GM21390 (cell line): Measurements from ENCODE around the gene MYOM1.
"Not testable (repeated sequence)": the region's sequence is repeated elsewhere in the genome, so short reads cannot be mapped to it uniquely, and the experiment has no call there.

ENCODE experiments used
- ATAC-seq: cut with Tn5 transposase; IDR thresholded peaks from one replicate; pipeline ENCODE4 v1.9.1; 2021; ENCODE audit not compliant: unreplicated experiment

Gene MYOM1

GRCh38 chr18:3221496-3221895, 1.7 kb upstream of the MYOM1 start:
- ATAC-seq = no peak

- not testable (repeated sequence) for ATAC-seq
Observed at GRCh38 chr18:3220868-3221267, 1.1 kb upstream of the MYOM1 start.

DNA sequence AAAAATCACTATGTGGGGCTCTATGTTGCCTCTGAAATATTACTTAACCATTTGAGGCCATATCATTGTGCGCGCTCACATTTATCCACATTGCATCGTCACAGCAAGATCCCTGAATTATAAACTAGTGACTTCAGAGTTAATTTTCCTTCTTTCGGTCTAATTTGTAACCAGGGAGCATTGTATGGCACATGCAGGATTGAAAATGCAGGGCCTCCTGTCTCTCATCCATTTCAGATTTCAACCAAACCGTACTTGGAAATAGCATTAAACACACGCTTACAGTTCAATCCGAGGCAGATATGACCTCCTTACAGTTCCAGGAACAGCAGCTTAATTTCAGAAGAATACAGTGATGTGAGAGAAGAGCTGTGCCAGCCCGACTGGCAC, 532 bp downstream of the MYOM1 start:
- no peak for ATAC-seq

DNA sequence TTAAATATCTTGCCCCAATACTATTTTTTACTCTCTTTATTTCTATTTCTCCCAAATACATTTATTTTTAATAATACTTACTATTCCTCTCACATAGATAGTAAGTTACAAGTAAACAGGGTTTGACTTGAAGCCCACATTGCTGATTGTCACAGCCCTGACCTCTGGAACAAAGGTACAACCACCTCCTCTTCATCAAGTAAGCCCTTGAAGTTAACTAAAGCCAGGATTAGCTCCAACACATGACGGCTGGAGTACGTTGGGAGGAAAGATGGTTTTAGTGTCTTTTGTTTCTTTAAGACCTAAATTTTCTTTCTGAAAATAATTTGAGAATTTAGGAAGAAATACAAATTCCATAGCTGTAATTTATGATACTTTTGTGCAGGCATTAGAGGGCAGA, 949 bp downstream of the MYOM1 start:
- ATAC-seq = no peak

GRCh38 chr18:3217948-3218647, 1.7 kb downstream of the MYOM1 start:
- no peak for ATAC-seq

DNA sequence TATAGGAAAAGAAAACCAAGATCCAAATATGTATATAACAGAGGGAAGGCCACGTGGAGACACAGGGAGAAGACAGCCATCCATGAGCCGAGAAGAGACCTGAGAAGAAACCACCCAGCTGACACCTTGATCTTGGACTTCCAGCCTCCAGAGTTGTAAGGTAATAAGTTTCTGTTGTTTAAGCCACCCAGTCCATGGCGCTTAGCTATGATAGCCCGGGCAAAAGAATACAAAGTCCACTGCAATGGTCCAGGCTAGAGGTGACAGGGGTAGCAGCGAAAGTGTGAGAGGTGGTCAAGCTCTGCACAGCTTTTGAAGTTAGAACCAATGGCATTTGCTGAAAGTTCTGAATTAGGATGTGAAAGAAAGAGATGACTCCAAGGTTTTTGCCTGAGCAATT, 2.8 kb downstream of the MYOM1 start:
- no peak for ATAC-seq

GRCh38 chr18:3214855-3215637, 4.7 kb downstream of the MYOM1 start:
- ATAC-seq = no peak

DNA sequence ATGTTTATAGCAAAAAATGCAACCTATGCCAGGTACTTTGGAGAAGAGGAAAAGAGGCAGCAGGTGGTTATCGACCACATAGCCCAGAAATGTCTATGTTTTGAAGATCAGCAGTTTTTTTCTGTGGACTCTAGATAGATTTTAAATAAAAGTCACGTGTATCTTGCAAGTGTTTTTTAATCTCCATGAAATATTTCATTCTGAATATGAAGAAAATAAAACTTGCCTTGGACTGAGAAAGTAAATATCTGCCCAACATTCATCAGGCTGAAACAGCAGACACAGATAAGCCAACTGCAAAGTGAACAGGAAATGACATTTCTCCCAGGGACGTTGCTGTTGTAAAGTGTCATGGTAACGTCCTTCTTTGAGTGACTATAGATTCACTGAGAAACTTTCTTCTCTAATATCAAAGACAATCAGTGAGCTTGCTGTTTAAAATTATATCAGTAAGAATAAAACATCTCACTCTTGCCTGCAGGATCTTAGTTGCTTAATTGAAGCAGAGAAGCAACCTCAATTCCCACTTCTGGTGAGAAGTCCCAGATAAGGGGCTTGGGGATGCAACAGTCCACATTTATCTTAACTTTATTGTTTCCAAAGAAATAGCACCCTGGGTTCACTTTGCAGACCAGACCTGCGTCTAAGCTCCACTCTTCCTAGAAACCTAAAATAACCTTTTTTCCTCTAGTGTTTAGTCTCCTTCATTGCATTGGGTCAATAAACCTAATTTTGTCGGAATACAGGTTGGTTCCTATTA, 6.3 kb downstream of the MYOM1 start:
- no peak for ATAC-seq

GRCh38 chr18:3212657-3213056, 7.1 kb downstream of the MYOM1 start:
- no peak for ATAC-seq

DNA sequence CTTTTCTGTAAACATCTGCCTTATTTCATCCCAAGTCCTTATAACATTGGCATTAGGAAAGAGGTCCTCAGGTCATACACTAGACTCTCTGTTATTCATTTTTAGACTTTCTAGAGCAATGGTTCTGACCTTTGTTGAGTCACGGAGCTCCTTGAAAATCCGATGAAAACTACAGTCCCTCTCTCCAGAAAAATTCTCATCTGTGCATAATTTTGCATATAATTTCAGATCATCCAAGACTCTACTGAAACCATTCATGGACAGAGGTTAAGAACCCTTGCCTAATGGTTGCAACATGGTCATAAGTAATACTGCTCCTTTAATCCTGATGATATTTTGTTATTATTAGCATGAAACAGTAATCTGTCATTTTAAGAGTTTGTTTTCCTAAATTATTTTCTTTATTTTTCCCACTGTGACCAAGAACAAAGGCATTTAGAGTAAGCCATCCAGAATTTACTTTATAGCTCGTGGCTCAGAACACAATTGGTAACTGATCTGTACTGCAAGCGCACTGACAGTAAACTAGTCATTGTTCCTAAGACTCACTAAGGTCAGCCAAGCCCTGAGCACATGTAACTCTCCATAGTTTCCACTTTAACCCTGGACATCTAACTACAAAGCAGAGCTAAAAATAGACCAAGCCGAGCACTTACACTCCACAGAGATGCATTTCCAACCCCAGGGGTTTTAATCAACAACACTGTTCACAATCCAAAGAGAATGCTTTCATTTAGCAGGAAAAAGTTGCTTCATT, 8.4 kb downstream of the MYOM1 start:
- ATAC-seq = no peak

GRCh38 chr18:3209859-3210569, 9.8 kb downstream of the MYOM1 start:
- peak; percentile 50 for ATAC-seq

- ATAC-seq = no peak
Observed at GRCh38 chr18:3207565-3207964, 12.2 kb downstream of the MYOM1 start.

GRCh38 chr18:3205239-3205638, 14.5 kb downstream of the MYOM1 start:
- ATAC-seq = no peak

- no peak for ATAC-seq
Observed at GRCh38 chr18:3199942-3200645, 19.7 kb downstream of the MYOM1 start.

DNA sequence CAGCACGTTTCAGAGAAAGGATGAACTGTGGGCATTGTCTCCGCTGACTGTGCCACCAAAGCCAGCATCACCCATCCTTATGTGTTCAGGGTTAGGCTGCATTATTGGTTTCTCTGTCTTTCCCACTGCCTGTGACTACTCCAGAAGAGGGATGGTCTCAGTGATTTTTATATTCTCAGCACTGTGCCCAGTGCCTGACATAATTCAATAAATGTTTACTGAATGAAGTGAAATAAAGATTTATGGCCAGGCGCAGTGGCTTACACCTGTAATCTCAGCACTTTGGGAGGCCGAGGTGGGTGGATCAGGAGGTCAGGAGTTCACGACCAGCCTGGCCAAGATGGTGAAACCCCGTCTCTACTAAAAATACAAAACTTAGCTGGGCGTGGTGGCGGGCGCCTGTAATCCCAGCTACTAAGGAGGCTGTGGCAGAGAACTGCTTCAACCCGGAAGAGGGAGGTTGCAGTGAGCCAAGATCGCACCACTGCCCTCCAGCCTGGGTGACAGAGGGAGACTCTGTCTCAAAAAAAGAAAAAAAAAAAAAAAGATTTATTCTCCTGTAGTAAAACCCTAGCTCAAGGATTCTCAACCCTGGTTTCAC, 21.4 kb downstream of the MYOM1 start:
- not testable (repeated sequence) for ATAC-seq

DNA sequence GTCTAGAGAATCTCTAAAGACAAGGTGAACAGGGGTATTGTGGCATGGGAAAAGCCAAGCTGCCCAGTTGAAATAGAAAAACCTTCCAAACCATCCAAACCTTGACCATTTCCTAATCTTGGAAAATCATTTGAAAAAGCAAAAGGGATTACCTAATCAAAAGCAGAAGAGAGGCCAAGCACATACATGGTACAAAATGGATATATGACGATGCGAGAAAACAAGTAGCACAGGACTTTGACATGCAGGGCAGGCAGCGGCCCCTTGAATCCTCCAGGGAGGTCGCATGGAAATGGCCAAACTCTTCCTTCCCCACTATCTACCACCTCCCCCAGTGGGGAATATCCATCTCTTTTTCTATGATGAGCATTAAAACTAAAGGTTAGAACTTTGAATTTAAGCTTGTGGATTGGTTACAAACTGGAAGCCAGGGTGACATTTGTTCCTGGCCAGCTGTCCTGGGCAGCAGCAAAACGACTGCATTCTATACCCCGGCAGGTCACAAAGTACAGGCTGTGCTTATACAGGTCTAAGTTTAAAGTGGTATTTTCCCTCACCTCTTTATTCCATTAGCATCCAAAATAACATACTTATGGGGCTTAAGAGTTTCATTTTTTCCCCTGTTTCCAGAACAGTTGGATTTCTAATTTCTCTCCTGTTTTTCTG, 24.7 kb downstream of the MYOM1 start:
- no peak for ATAC-seq

DNA sequence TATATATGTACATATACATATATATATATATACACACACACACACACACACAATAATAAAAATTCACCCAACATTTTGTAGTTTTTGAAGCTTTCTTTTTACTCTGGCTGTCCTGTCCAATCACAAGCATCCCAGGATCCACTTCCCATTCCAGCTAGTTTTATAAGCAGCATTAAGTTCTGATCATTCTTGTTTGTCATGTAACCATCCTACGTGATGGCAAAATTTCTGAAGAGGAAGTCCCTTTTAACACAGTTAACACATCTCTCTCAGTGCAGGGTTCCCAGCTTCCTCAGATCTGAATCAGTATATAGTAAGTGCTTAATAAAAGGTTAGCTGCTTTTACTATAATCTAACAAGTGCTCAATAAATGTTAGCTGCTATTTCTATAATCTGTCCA, 26.4 kb downstream of the MYOM1 start:
- ATAC-seq = no peak

GRCh38 chr18:3192752-3193151, 27.0 kb downstream of the MYOM1 start:
- no peak for ATAC-seq

- ATAC-seq = no peak
Observed at GRCh38 chr18:3192286-3192685, 27.5 kb downstream of the MYOM1 start.
